Measurements from ENCODE around the gene GCG. TPM values are rescaled to one million over a fixed set of nuclear protein-coding genes. Genes with fewer than 3 reads are reported as not detected.

Gene GCG
- total RNA-seq, 4 donors from 2014 or later: not detected

- Histone ChIP-seq H3K4me1 (no peaks in the 10 kb centered on the region), H3K27me3 (no peaks in the 10 kb centered on the region), H3K4me3 (no peak overlapping the region), H3K27ac (no peak overlapping the region), H3K9me3 (no peaks in the 10 kb centered on the region), H3K36me3 (no peaks in the 10 kb centered on the region)
- intact Hi-C loops (cut with DNase I; ENCODE audit: low total_unique reads): no loop called here
- no peak for TF ChIP-seq CTCF (IDR thresholded peaks at IDR 0.05)
- no peak for TF ChIP-seq POLR2A (IDR thresholded peaks at IDR 0.05)
- DNase-seq: no peak
These were observed 37.8 kb downstream of the GCG start for GRCh38 chr2:162114271-162114670.

- DNase-seq: no peak
- no peaks in the 10 kb centered on the region for H3K4me1 ChIP-seq
- no peaks in the 10 kb centered on the region for H3K9me3 ChIP-seq
- intact Hi-C loops (cut with DNase I; ENCODE audit: low total_unique reads): no loop called here
- TF ChIP-seq CTCF (IDR thresholded peaks at IDR 0.05) (no peak), POLR2A (IDR thresholded peaks at IDR 0.05) (no peak)
- no peaks in the 10 kb centered on the region for H3K27me3 ChIP-seq
- no peaks in the 10 kb centered on the region for H3K36me3 ChIP-seq
- no peak overlapping the region for H3K27ac ChIP-seq
- no peak overlapping the region for H3K4me3 ChIP-seq
These were observed 38.3 kb downstream of the GCG start for GRCh38 chr2:162113776-162114168.

- H3K36me3 ChIP-seq: no peaks in the 10 kb centered on the region
- no peak overlapping the region for H3K27ac ChIP-seq
- no peak for DNase-seq
- no peaks in the 10 kb centered on the region for H3K9me3 ChIP-seq
- intact Hi-C loops (cut with DNase I; ENCODE audit: low total_unique reads): no loop called here
- no peaks in the 10 kb centered on the region for H3K27me3 ChIP-seq
- H3K4me1 ChIP-seq: no peaks in the 10 kb centered on the region
- no peak for TF ChIP-seq POLR2A (IDR thresholded peaks at IDR 0.05)
- TF ChIP-seq CTCF (IDR thresholded peaks at IDR 0.05): no peak
- no peak overlapping the region for H3K4me3 ChIP-seq
These were observed 38.8 kb downstream of the GCG start for GRCh38 chr2:162113088-162113775.

GRCh38 chr2:162111958-162112850, 39.8 kb downstream of the GCG start:
- Histone ChIP-seq H3K27me3 (no peaks in the 10 kb centered on the region), H3K27ac (no peak overlapping the region), H3K4me1 (no peaks in the 10 kb centered on the region), H3K36me3 (no peaks in the 10 kb centered on the region), H3K4me3 (no peak overlapping the region), H3K9me3 (no peaks in the 10 kb centered on the region)
- no peak for TF ChIP-seq CTCF (IDR thresholded peaks at IDR 0.05)
- TF ChIP-seq POLR2A (IDR thresholded peaks at IDR 0.05): no peak
- no peak for DNase-seq
- intact Hi-C loops (cut with DNase I; ENCODE audit: low total_unique reads): no loop called here

GRCh38 chr2:162107361-162107901, 44.6 kb downstream of the GCG start:
- Histone ChIP-seq H3K4me3 (no peak overlapping the region), H3K9me3 (no peaks in the 10 kb centered on the region), H3K36me3 (no peaks in the 10 kb centered on the region), H3K27me3 (no peaks in the 10 kb centered on the region), H3K27ac (no peak overlapping the region), H3K4me1 (no peaks in the 10 kb centered on the region)
- DNase-seq: no peak
- TF ChIP-seq POLR2A (IDR thresholded peaks at IDR 0.05): no peak
- TF ChIP-seq CTCF (IDR thresholded peaks at IDR 0.05): no peak
- intact Hi-C loops (cut with DNase I; ENCODE audit: low total_unique reads): no loop called here
